Amniotic stem cell (primary cell): Measurements from ENCODE around the gene BCAS1.

Experiments used
- DNase-seq: peaks from one replicate; lab custom pipeline; 2025; lab: John Stamatoyannopoulos, UW

The BCAS1 gene

DNA sequence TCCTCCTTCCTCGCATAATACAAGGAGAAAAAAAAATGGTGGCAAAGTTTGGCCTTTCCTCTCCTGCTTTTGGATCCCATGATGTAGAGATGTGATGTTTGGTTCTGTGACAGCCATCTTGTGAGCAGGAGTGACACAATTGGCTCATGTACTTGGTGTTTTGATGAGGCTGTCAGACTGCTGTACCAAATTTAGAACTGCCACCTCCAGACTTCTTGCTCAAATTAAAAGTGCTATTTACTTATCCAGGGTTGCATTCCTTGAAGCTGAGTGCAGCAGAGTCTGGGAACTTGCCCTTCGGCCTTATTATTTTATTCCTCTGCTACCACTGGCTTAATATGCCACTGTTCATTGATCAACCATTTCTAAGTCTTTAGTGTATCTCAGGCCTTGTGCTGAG lies 21.9 kb downstream of the BCAS1 start:
- no peak for DNase-seq

DNA sequence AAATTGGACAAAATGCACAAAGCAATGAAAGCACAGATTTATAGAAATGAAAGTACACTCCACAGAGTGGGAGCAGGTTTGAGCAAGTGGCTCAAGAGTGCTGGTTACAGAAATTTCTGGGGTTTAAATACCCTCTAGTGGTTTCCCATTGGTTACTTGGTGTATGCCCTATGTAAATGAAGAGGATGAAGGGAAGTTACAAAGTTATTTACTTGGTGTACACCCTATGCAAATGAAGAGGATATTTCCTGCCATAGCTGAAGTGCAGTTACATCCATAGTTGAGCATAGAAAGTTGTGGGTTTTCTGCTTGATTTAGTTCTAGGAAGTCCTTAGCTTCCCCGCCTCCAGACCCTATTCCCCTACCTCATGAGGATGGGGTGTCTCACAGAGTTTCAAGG lies 22.7 kb downstream of the BCAS1 start:
- no peak for DNase-seq

DNA sequence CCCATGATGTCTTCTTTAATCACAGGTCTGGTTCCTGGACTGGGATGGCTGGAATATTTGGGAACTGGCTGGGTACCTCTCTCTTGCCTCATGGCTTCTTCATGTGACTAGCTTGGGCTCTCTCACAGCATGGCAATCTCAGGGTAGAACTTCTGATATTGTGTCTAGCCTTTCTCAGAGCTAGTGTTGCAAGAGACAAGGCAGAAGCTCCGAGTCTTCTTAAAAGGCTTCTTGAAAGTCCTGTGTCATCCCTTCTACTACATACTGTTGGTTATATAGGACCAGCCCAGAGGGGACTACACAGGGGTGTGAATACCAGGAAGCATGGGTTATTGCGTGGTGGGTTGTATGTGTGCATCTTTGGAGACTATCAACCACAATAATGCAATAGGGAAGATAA lies 23.3 kb downstream of the BCAS1 start:
- no peak for DNase-seq

DNA sequence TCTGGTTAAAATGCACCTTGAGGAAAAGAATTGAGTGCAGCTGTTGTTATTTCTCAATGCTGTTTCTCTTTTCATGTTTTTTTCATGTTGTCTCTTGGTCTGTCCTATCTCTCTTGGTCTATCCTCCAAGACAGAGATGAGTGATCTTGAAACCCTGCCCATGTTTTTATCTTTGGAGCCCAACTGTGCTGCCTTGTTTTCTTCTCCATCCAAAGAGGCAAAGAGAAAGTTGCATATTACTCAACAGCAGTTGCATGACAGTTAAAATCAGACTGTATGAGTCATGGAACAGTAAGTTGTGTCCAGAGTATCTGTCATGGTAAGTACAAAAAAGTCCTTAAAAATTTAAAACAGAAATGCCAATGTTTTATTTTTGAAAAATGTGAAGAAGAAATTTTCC lies 26.2 kb downstream of the BCAS1 start:
- no peak for DNase-seq

DNA sequence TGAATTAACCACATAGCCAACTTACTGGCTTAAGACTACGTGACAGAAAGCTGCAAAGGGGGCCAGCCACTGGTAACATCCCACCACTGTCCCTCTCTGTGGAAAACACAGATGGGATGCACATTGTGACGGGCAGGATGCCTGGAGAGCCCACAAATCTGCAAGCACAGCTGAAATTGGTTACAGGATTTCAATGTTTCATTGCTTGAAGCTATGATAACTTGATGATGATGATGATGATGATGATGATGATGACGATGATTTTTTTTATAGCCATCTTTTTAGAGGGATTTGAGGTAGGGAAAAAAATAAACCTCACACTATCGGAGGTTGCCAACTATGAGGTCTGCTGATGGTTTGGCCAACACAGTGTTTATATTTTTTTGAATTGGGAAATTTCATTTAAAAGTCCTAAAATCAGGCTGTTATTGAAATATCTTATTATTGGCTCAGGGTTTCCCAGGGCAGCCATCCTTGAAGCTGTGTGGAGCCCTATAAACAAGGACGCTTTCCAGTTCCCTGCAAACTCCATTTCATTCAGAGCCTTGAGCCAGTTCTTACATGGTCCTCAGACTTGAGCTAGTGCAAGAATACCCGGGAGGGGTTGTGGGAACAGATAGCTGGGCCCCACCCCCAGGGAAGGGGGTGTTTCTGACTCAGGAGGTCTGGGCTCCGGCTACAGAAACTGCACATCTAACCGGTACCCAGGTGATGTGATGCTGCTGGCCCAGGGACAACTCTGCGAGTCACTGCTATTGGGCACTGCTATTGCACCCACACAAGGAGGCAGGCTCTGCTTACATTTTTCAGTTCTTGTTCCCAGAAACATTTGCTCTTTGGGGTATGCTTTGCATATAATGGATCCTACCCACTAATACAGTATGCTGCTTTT lies 27.1 kb downstream of the BCAS1 start:
- DNase-seq: no peak

DNA sequence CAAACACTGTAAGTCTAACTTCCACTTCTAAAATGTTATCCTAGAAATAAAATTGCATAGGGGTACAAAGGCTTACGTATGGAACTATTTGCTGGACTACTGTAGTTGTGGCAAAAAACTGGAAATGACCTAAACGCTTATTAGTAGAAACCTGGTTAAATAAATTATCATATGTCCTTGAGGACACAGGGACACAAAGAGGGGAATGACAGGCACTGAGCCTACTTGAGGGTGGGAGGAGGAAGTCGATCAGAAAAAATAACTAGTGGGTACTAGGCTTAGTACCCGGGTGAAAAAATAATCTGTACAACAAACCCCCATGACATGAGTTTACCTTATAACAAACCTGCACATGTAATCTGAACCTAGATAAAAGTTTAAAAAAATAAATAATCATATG lies 28.4 kb downstream of the BCAS1 start:
- DNase-seq: no peak

DNA sequence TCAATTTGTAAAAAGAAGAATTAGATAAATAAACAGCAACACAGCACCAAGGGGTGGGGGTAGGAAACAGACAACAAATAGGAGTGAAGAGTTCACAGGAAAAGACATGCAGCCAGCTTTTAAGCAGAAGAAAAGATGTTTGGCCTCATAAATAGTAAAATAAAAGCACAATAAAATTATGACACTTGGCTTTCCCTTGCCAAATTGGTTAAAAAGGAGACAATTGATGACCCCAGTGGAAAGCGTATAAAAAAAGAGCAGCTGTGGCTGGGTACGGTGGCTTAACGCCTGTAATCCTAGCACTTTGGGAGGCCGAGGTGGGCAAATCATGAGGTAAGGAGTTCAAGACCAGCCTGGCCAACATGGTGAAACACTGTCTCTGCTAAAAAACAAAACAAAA lies 29.1 kb downstream of the BCAS1 start:
- no peak for DNase-seq

DNA sequence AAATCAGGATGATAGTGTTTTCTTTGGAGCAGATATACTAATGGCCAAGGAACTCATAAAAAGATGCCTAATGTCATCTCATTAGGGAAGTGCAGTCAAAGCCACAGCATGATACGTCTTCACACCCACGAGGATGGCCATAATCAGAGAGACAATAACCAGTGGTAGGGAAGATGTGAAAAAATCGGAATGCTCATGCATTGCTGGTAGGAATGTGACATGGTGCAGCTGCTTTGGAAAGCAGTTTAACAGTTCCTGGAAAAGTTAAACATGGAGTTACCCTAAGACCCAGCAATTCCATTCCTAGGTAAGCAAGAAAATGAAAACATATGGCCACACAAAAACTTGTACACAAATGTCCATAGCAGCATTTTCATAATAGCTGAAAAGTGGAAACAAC lies 29.9 kb downstream of the BCAS1 start:
- no peak for DNase-seq

DNA sequence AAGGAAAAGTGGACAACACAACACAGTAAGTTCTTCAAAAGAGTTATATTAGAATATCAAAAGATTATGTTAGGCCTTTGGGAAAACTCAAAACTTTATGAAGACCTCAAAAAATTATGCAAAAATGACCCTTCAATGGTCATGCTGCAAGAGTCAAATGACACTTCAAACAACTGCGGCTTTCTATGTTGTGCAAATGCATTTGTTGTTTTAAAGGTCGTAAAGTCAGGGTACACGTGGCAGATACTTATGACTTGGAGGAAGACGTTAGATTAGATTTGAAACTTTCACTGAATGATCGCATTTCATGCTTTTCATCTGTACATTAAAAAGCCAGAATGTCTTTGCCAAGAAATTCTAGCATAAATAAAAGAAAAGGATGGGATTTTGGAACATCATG lies 31.4 kb downstream of the BCAS1 start:
- DNase-seq: no peak

DNA sequence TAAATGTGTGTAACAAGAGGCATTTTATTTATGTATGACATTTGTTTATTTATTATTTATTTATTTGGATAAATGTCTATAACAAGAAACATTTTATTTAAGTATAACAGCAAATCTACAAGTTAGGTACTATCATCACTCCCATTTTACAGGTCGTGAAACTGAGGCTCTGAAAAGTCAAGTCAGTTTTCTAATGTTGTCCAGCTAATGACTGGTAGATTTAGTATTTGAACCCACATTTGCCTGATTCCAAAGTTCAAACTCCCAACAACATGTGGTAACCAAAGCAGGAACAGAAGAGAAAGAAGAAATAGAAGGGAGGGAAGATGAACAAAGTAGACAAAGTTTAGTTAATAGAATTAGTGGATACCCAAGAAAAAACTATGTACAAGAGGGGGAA lies 32.9 kb downstream of the BCAS1 start:
- DNase-seq: no peak

DNA sequence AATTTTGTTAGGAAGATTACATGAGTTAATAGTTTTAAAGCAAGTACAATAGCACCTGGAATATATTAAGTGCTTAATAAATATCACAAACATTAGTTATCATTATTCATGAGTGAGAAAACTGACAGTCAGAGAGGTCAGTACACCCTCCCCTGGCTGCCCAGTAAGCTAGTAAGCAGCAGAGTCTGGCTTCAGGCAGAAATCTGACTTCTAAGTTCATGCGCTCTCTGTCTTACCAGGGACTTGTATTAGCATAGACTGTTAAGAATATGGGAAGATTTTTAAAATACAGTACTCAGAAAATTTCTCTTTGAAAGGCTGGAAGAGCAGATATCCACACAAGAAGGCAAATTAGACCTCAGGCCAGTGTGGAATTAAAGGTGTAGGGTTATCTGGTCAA lies 40.8 kb downstream of the BCAS1 start:
- no peak for DNase-seq

DNA sequence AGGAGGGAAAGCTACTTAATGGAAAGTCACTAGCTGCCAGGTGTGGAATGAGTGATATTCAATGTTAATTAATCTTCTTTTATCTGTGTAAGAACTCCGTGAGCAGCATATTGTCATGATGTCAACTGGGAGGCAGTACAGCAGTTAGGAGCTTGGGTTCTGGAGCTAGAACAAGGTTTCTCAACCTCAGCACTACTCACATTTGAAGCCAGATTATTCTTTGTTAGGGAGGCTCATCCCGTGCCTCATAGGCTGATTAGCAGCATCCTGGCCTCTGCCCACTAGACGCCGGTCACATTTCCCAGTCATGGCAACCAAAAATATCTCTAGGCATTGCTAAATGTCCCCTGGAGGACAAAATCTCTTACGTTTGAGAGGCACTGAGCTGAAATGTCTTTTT lies 41.2 kb downstream of the BCAS1 start:
- no peak for DNase-seq

DNA sequence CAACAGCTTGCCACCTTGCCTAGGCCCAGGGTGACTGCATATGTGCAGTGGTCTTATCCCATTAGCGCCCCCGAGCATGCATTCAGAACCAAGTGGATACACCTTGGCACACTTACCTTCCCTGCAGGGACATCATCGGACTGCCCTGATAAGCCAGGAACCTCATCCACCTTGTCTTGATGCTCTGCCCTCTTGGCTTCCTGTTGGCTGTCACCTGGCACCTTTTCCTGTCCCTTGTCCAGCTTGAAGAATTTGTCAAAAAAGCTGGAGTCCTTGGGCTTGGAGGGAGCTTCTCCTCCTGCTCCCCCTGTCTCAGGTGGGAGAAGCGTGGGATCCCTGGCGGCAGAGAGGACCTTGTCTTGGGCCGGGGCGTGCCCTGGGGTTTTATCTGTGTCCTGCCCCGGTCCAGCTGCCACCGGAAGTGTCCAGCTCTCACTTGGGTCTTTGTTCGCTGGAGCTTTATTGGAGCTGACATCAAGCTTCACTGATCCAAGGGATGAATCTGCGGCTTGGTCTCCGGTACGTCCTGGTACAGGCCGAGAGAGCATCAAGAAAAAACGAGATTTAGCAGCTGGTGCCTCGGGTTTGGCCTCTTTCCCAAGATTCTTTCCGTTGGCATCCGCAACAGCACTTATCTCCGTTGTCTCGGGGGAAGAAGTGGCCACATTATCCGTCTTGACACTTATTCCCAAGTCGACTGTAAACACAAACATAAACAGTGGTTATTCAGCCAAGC lies 42.0 kb downstream of the BCAS1 start:
- no peak for DNase-seq

DNA sequence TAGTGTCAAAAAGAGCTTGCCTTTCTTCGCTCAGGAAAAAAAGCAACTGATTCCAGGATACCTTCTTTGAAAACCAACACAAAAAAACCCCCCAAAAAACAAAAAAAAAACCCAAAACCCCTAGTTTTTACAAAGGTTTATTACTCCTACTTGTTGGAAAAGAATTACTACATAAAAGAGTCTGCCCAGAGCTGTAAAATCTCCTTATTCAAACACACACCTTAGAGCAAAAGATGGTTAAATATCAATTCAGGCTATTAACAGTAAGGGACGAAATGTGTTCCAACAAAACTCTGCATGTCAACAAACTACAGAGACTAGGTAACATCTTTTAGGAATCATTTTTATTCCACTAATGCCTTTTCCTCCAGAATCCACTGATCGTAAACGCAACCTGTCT lies 42.7 kb downstream of the BCAS1 start:
- no peak for DNase-seq

DNA sequence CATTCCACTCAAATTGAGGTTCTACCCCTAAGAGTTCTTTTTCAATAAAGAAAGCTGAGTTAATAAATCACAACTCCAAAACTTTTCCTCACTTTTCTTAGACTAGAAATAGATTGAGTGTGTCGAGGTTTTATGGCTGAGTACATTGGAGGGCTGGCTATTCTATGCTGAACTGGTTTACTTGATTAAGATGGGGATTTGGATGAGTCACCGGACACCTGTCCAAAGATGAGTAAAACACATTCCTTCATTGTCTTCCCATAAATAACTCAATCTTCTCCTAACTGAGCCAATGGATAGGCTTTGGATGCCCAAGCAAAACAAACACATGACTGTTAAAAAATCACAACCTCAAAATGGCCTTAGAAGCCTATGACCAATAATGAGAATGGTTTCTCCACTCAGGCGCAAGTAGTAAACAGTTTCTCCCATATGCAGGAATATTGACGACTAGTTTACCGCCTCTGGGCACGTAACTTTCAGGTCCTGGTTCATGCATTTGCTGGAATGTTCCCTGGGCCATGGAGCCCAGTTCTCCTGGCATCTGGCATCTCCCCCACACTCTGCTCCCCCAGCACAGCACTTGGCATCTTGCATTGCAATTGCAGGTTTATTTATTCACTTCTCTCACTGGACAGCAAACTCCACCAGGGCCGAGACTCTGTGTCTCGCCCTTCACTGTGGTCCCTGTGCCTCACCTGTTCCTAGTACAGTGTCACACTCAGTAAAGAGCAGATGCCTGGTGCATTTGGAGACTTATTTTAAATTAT lies 43.9 kb downstream of the BCAS1 start:
- no peak for DNase-seq

DNA sequence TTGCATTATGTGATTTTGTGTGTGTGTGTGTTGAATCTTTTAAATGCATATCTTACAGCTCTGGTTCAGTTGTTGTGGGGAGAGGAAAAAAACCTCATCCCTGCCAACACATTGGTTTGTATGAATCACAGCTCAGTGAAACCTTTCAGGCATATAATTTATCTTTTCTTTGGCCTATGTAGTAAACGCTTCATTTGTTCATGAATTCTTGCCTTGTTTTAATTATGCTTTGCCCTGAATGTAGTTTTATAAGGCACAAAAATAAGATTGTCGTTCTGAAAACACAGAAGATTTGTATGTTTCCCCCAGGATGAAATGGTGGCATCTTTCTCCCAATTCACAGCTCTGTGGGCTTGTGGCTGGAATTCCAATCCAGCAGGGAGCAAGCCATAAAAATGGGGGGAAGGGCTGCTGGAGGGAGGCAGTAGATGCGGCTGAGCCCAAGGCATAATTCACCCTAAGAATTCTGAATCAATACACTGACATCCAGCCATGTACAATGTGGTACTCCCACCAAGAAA lies 45.1 kb downstream of the BCAS1 start:
- DNase-seq: no peak

DNA sequence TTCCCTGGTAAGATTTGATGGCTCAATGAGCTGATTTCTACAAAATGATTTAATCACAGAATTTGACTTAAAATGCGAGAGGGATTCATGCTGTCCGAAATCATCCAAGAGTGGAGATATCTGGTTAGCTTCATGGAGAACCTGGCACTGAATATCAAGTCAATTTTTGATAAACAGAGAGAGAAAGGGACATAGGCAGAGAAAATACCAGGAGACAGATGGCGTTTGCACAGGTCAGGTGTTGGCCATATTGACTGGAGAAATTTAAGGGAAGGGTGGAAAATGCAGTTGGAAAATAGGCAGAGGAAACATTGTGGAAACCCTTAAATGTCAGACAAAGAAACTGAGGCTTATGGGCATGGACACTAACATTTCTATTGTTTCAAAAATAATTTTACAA lies 47.0 kb downstream of the BCAS1 start:
- no peak for DNase-seq

DNA sequence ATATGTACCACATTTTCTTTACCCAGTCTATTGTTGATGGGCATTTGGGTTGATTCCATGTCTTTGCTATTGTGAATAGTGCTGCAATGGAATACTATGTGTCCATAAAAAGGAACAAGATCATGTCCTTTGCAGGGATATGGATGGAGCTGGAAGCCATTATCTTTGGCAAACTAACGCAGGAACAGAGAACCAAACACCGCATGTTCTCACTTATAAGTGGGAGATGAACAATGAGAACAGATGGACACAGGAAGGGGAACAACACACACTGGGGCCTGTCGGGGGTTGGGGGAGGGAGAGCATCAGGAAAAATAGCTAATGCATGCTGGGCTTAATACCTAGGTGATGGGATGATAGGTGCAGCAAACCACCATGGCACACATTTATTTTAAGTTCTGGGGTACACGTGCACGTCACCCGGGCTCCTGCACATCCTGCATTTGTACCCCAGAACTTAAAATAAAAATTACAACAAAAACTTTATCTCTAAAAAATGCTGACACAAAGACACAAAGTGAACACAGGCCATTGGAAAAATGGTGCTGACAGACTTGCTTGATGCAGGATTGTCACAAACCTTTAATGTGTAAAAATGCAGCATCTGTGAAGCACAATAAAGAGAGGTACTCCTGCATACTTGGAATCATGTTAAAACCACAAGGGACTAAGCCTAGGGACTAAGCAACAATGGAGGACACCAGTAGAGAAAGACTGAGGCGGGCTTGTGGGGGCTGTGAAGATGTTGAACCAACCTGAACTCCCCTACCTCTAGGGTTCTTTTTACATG lies 48.8 kb downstream of the BCAS1 start:
- no peak for DNase-seq

DNA sequence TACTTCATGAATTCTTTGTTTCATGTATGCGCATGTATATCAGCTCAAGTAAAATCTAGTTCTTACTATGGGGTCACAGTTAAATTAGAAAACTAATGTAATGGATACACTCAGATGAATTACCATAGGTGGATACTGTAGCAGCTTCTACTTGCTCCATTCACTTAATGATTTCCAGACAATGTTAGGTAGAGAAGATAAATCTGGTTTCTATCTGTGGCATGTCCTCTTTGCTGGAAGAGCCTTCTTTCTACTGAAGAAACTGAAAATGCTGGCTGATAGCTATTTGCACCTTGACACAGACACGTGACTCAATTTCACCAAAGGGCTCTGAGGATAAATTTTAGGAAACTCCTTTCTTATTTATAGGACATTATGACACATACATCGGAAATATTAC lies 49.5 kb downstream of the BCAS1 start:
- no peak for DNase-seq

DNA sequence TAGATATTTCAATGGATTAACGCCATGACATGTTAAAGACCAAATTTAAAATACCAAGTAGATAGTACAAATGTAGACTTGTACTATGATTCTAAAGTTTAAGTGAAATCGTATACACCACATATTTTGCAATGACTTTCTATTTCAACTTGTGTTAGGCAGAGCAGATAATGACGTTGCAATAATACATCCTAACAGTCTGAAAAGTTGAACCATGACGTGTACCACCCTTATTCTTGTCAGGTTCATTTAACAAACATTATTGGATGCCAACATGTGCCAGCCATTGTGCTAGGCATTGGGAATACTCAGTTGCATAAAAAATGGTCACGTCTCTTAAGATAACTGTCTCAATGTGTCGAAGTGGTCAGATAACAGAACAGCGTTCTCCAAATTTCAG lies 50.0 kb downstream of the BCAS1 start:
- no peak for DNase-seq

DNA sequence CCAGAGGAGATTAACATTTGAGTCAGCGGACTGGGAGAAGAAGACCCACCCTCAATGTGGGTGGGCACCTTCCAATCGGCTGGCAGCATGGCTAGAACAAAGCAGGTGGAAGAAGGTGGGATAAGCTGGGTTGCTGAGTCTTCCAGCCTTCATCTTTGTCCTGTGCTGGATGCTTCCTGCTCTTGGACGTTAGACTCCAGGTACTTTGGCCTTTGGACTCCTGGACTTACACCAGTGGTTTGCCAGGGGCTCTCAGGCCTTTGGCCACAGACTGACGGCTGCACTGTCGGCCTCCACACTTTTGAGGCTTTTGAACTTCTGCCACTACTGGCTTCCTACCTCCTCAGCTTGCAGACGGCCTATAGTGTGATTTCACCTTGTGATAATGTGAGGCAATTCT lies 50.8 kb downstream of the BCAS1 start:
- DNase-seq: no peak

DNA sequence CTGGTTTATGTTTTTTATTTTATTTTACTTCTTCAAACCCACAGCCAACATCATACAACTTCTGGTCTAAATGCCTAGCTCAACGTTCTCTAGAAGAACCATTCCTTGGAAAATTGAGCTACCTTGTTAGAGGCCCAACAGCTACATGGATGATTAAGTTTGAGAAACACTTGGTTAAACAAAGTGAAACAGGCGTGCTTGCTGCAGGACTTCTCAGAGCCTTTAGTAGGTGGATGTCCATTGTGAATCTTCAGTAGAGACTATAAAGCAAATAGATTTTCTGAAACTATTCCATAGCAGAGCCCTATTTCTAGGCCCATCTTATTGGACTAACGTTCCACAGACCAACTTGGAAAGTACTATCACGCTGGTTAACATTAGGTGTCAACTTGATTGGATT lies 51.3 kb downstream of the BCAS1 start:
- no peak for DNase-seq
